Gastrocnemius medialis (tissue), 4 donors: ENCODE data around the gene ANKRD53. TPM values are rescaled to one million over a fixed set of nuclear protein-coding genes. Genes with fewer than 3 reads are reported as not detected.
A peak's percentile ranks its signal among the peaks of the same experiment; 100 is the strongest.

ENCODE experiments used
- ATAC-seq, 2 donors: fragments of 150-250 bp; one replicate each; pipeline ENCODE4 v1.9.1; 2016
- DNase-seq, 2 donors: peaks; one replicate each; pipeline ENCODE4 v3.0.0-alpha.2; 2019
- H3K27ac ChIP-seq, 4 donors: fragments of 200-600 bp; sonication (generic); 1 replicate in 1 of 4; 2 replicates in 3 of 4; pipeline ENCODE4 v1.5.1; 2016 to 2018; ENCODE audit warnings: mild to moderate bottlenecking in 2 of 4, moderate library complexity in 1 of 4
- H3K27me3 ChIP-seq, 3 donors: fragments of 200-600 bp; sonication (generic) in 2 of 3; 1 replicate in 1 of 3; 2 replicates in 2 of 3; pipeline versions ENCODE4 v1.5.1 to v1.6.0; 2016 to 2019; ENCODE audit warnings: mild to moderate bottlenecking in 1 of 3, moderate library complexity in 1 of 3
- H3K36me3 ChIP-seq, 2 donors: fragments of 200-600 bp; sonication (generic) in 1 of 2; one replicate each; pipeline ENCODE4 v1.5.1; 2017 to 2018
- H3K4me1 ChIP-seq, 2 donors: fragments of 200-600 bp; sonication (generic) in 1 of 2; one replicate each; pipeline ENCODE4 v1.5.1; 2016 to 2017; ENCODE audit warnings: mild to moderate bottlenecking in 2 of 2
- H3K4me3 ChIP-seq, 4 donors: fragments of 200-600 bp; sonication (generic) in 3 of 4; 1 replicate in 1 of 4; 2 replicates in 3 of 4; pipeline ENCODE4 v1.5.1; 2016 to 2019; ENCODE audit warnings: mild to moderate bottlenecking in 2 of 4
- H3K9me3 ChIP-seq, 3 donors: fragments of 200-600 bp; sonication (generic) in 2 of 3; 1 replicate in 1 of 3; 2 replicates in 2 of 3; pipeline ENCODE4 v1.5.1; 2016 to 2019
- CTCF ChIP-seq, 5 experiments: fragments of 450-650 bp in 3 of 5; fragments of 200-600 bp in 2 of 5; sonication (generic) in 2 of 5; IDR thresholded peaks in 4 of 5; conservative IDR thresholded peaks in 1 of 5; 1 replicate in 4 of 5; 2 replicates in 1 of 5; pipeline ENCODE4 v1.5.1; 2016 to 2019; ENCODE audit warnings: antibody characterized with exemption in 5 of 5, mild to moderate bottlenecking in 3 of 5, moderate library complexity in 3 of 5
- POLR2A ChIP-seq, 2 donors: fragments of 450-650 bp; IDR thresholded peaks; one replicate each; pipeline ENCODE4 v1.6.1; 2017; ENCODE audit warnings: antibody characterized with exemption in 2 of 2, mild to moderate bottlenecking in 2 of 2, moderate library complexity in 2 of 2
- in situ Hi-C, 4 donors: fragments of 200-750 bp; cut with MboI; loops; one replicate each; pipeline versions ENCODE4 v1.15.0 to v1.8.0; 2017; ENCODE audit warnings: low sequenced_read_pairs in 4 of 4
- intact Hi-C: fragments of 100-400 bp; cut with DNase I; formaldehyde crosslinking; loops from one replicate; pipeline ENCODE4 v1.15.1; 2023; ENCODE audit warnings: low total_unique reads
- total RNA-seq, 4 donors: library from RNA; depleted of rRNA; stranded (reverse); fragments of >200 nt; gene quantifications; one replicate each; pipeline versions ENCODE4 v1.1.0 to v1.2.3, GENCODE V29; 2016

ANKRD53 gene
- total RNA-seq, 4 donors from 2014 or later: 0.44 to 2.0 TPM; not detected in 2

GRCh38 chr2:71000780-71001591 lies 22.6 kb downstream of the ANKRD53 start:
- intact Hi-C loops (no loop called here), in situ Hi-C loops (no loop called here)
- Histone ChIP-seq H3K27ac (no peak overlapping the region), H3K4me1 (peaks cover 0 to 6% of the 10 kb centered on the region in 2 donors), H3K4me3 (peak overlapping the region; percentile 30 to 53 (median 42)), H3K9me3 (no peaks in the 10 kb centered on the region), H3K27me3 (no peaks in the 10 kb centered on the region), H3K36me3 (no peaks in the 10 kb centered on the region)
- TF ChIP-seq CTCF (IDR thresholded peaks at IDR 0.05 in 4 of 5, conservative IDR thresholded peaks at IDR 0.05 in 1 of 5): peak; percentile 60 to 95 (median 82)
- TF ChIP-seq POLR2A (IDR thresholded peaks at IDR 0.05): no peak
- peak; percentile 54 to 90 for ATAC-seq
- peak; percentile 29 to 57 for DNase-seq

- TF ChIP-seq POLR2A (IDR thresholded peaks at IDR 0.05) (no peak), CTCF (IDR thresholded peaks at IDR 0.05 in 4 of 5, conservative IDR thresholded peaks at IDR 0.05 in 1 of 5) (no peak)
- H3K36me3 ChIP-seq: no peaks in the 10 kb centered on the region
- ATAC-seq (no peak), DNase-seq (no peak)
- no peaks in the 10 kb centered on the region for H3K27me3 ChIP-seq
- H3K4me1 ChIP-seq: peaks cover 0 to 6% of the 10 kb centered on the region in 2 donors
- in situ Hi-C loops (no loop called here), intact Hi-C loops (no loop called here)
- no peaks in the 10 kb centered on the region for H3K9me3 ChIP-seq
- no peak overlapping the region for H3K27ac ChIP-seq
- H3K4me3 ChIP-seq: no peak overlapping the region
Measured at GRCh38 chr2:71001592-71001927, 23.1 kb downstream of the ANKRD53 start.

GRCh38 chr2:71001981-71002570 lies 23.6 kb downstream of the ANKRD53 start:
- Histone ChIP-seq H3K27me3 (no peaks in the 10 kb centered on the region), H3K36me3 (no peaks in the 10 kb centered on the region), H3K9me3 (no peaks in the 10 kb centered on the region), H3K4me1 (peaks cover 0 to 6% of the 10 kb centered on the region in 2 donors), H3K27ac (no peak overlapping the region), H3K4me3 (no peak overlapping the region)
- intact Hi-C loops (no loop called here), in situ Hi-C loops (no loop called here)
- no peak for ATAC-seq
- DNase-seq: no peak
- no peak for TF ChIP-seq POLR2A (IDR thresholded peaks at IDR 0.05)
- no peak for TF ChIP-seq CTCF (IDR thresholded peaks at IDR 0.05 in 4 of 5, conservative IDR thresholded peaks at IDR 0.05 in 1 of 5)

GRCh38 chr2:71003396-71003795 lies 25.0 kb downstream of the ANKRD53 start:
- in situ Hi-C loops: no loop called here
- intact Hi-C loops: no loop called here
- Histone ChIP-seq H3K27me3 (no peaks in the 10 kb centered on the region), H3K9me3 (no peaks in the 10 kb centered on the region), H3K27ac (no peak overlapping the region), H3K4me3 (no peak overlapping the region), H3K36me3 (no peaks in the 10 kb centered on the region), H3K4me1 (peaks cover 0 to 6% of the 10 kb centered on the region in 2 donors)
- TF ChIP-seq POLR2A (IDR thresholded peaks at IDR 0.05) (no peak), CTCF (IDR thresholded peaks at IDR 0.05 in 4 of 5, conservative IDR thresholded peaks at IDR 0.05 in 1 of 5) (no peak)
- ATAC-seq: no peak
- DNase-seq: no peak
